WTC11 (cell line): ENCODE data around the gene AHNAK2.
"Not testable (repeated sequence)": the region's sequence is repeated elsewhere in the genome, so short reads cannot be mapped to it uniquely, and the experiment has no call there.

Experiments
- CREB1 ChIP-seq: sonication (generic); formaldehyde crosslinking; IDR thresholded peaks from 2 replicates; pipeline ENCODE4 v1.8.0; 2023; ENCODE audit warnings: mild to moderate bottlenecking, missing genetic modification reagents
- USF2 ChIP-seq: sonication (generic); formaldehyde crosslinking; IDR thresholded peaks from 2 replicates; pipeline ENCODE4 v1.8.1; 2023; ENCODE audit warnings: mild to moderate bottlenecking, missing genetic modification reagents, moderate library complexity
- TF ChIP-seq, protein P1 (sequence below): fragments of 200-600 bp; IDR thresholded peaks from 2 replicates; pipeline ENCODE4 v1.8.0; 2022; ENCODE audit warnings: antibody characterized with exemption
- TF ChIP-seq, protein P2 (sequence below): sonication (generic); formaldehyde crosslinking; conservative IDR thresholded peaks from 2 replicates; pipeline ENCODE4 v1.8.1; 2022; ENCODE audit warnings: mild to moderate bottlenecking, missing genetic modification reagents

- TF ChIP-seq, protein P1, sequence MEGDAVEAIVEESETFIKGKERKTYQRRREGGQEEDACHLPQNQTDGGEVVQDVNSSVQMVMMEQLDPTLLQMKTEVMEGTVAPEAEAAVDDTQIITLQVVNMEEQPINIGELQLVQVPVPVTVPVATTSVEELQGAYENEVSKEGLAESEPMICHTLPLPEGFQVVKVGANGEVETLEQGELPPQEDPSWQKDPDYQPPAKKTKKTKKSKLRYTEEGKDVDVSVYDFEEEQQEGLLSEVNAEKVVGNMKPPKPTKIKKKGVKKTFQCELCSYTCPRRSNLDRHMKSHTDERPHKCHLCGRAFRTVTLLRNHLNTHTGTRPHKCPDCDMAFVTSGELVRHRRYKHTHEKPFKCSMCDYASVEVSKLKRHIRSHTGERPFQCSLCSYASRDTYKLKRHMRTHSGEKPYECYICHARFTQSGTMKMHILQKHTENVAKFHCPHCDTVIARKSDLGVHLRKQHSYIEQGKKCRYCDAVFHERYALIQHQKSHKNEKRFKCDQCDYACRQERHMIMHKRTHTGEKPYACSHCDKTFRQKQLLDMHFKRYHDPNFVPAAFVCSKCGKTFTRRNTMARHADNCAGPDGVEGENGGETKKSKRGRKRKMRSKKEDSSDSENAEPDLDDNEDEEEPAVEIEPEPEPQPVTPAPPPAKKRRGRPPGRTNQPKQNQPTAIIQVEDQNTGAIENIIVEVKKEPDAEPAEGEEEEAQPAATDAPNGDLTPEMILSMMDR: not testable (repeated sequence)
- not testable (repeated sequence) for TF ChIP-seq USF2; CREB1 (CRISPR knock-in tag)
- TF ChIP-seq, protein P2, sequence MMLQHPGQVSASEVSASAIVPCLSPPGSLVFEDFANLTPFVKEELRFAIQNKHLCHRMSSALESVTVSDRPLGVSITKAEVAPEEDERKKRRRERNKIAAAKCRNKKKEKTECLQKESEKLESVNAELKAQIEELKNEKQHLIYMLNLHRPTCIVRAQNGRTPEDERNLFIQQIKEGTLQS (CRISPR knock-in tag): not testable (repeated sequence)
These were observed 28.7 kb downstream of the AHNAK2 start for GRCh38 chr14:104949406-104949955.
